Stomach (tissue), 9 donors: ENCODE results near the gene TMEM187. TPM values are rescaled to one million over a fixed set of nuclear protein-coding genes. Genes with fewer than 3 reads are reported as not detected.

Source experiments
- DNase-seq, 2 donors: peaks; one replicate each; pipeline versions ENCODE4 v3.0.0 to v3.0.0-alpha.2; 2013 to 2019
- H3K27ac ChIP-seq, 5 donors: fragments of 200-600 bp in 4 of 5; sonication (generic) in 4 of 5; one replicate each; pipeline ENCODE4 v1.5.1; 2013 to 2019; ENCODE audit warnings: mild to moderate bottlenecking in 1 of 5, moderate library complexity in 1 of 5
- H3K27me3 ChIP-seq, 3 donors: fragments of 200-600 bp; sonication (generic); one replicate each; pipeline ENCODE4 v1.5.1; 2017 to 2019; ENCODE audit warnings: mixed run types in 1 of 3
- H3K36me3 ChIP-seq, 4 donors: fragments of 200-600 bp; sonication (generic); 1 replicate in 3 of 4; 2 replicates in 1 of 4; pipeline ENCODE4 v1.5.1; 2016 to 2019
- H3K4me1 ChIP-seq, 4 donors: fragments of 200-600 bp; sonication (generic); one replicate each; pipeline ENCODE4 v1.5.1; 2016 to 2019
- H3K4me3 ChIP-seq, 4 donors: fragments of 200-600 bp; sonication (generic) in 3 of 4; one replicate each; pipeline ENCODE4 v1.5.1; 2016 to 2019; ENCODE audit warnings: mild to moderate bottlenecking in 1 of 4
- H3K9me3 ChIP-seq, 4 donors: fragments of 200-600 bp; sonication (generic); one replicate each; pipeline ENCODE4 v1.5.1; 2016 to 2019
- EP300 ChIP-seq: sonication (generic); formaldehyde crosslinking; IDR thresholded peaks from one replicate; pipeline ENCODE4 v1.6.1; 2017; ENCODE audit warnings: antibody characterized with exemption
- POLR2A ChIP-seq, 4 donors: fragments of 450-650 bp; IDR thresholded peaks; one replicate each; pipeline ENCODE4 v1.6.1; 2016; ENCODE audit warnings: antibody characterized with exemption in 4 of 4, control low read depth in 2 of 4, mild to moderate bottlenecking in 1 of 4, moderate library complexity in 1 of 4
- POLR2AphosphoS5 ChIP-seq, 3 donors: sonication (generic); formaldehyde crosslinking; IDR thresholded peaks; one replicate each; pipeline ENCODE4 v1.6.1; 2016; ENCODE audit warnings: antibody characterized with exemption in 3 of 3
- WGBS, 5 donors: extraction: QIAGEN DNeasy Blood & Tissue Kit in 3 of 5; methylation state at CpG; one replicate each; pipeline versions ENCODE4 v1.1.5 to v1.1.7; 2013 to 2018; 5-methylcytosine and 5-hydroxymethylcytosine counted together
- intact Hi-C: fragments of 100-400 bp; cut with DNase I; formaldehyde crosslinking; loops from one replicate; pipeline ENCODE4 v1.15.1; 2023; ENCODE audit warnings: low total_unique reads
- polyA plus RNA-seq, 3 donors: library from polyadenylated mRNA; stranded (reverse); fragments of 200-250 nt; gene quantifications; one replicate each; pipeline ENCODE4 v1.2.3, GENCODE V29; 2013
- total RNA-seq, 5 donors: library from RNA; depleted of rRNA; stranded (reverse); fragments of >200 nt; gene quantifications; one replicate each; pipeline versions ENCODE4 v1.1.0 to v1.2.3, GENCODE V29; 2014 to 2016
- TF ChIP-seq, protein P1 (sequence below), 7 experiments: fragments of 450-650 bp in 4 of 7; fragments of 200-600 bp in 3 of 7; sonication (generic) in 3 of 7; IDR thresholded peaks; one replicate each; pipeline ENCODE4 v1.5.1; 2016 to 2019; ENCODE audit warnings: antibody characterized with exemption in 7 of 7, control low read depth in 2 of 7, mild to moderate bottlenecking in 1 of 7
- donor health status: healthy with polysubstance abuse.
- donor health status: Bipolar disorder and iron deficiency.
- donor health status: healthy.

TMEM187 gene
- total and polyA plus RNA-seq, 8 donors: 0.89 to 16.2 (median 4.6) TPM; not detected in 1

DNA sequence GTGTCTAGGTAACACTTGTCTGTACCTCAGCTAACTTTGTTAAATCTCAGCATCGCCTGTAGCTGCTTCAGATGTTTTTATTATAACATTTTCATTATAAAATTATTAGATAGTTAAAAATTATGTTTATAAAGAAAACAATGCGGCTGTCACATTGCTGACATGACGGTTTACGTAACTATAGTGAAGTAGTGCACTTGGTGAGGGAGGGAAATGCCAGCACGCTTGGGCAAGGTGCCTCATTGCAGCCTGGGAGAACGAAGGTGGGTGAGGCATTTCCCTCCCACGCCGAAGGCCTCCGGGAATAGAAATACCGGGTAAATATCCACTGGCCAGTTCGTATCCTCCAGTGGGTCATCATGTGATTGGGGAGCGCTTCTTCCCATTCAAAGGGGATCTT lies 15.9 kb downstream of the TMEM187 start:
- WGBS, 5 donors: 84 to 88% (median 86%) methylated on average over 9 to 12 of the region's 12 CpGs
- TF ChIP-seq, protein P1, sequence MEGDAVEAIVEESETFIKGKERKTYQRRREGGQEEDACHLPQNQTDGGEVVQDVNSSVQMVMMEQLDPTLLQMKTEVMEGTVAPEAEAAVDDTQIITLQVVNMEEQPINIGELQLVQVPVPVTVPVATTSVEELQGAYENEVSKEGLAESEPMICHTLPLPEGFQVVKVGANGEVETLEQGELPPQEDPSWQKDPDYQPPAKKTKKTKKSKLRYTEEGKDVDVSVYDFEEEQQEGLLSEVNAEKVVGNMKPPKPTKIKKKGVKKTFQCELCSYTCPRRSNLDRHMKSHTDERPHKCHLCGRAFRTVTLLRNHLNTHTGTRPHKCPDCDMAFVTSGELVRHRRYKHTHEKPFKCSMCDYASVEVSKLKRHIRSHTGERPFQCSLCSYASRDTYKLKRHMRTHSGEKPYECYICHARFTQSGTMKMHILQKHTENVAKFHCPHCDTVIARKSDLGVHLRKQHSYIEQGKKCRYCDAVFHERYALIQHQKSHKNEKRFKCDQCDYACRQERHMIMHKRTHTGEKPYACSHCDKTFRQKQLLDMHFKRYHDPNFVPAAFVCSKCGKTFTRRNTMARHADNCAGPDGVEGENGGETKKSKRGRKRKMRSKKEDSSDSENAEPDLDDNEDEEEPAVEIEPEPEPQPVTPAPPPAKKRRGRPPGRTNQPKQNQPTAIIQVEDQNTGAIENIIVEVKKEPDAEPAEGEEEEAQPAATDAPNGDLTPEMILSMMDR (IDR thresholded peaks at IDR 0.05): no peak
- TF ChIP-seq EP300 (no peak), POLR2A (IDR thresholded peaks at IDR 0.05) (no peak), POLR2AphosphoS5 (IDR thresholded peaks at IDR 0.05) (no peak)
- peaks cover 0 to 23% (median 8%) of the 10 kb centered on the region in 4 donors for H3K4me1 ChIP-seq
- no peaks in the 10 kb centered on the region for H3K9me3 ChIP-seq
- H3K4me3 ChIP-seq: no peak overlapping the region
- no peak for DNase-seq
- H3K36me3 ChIP-seq: no peaks in the 10 kb centered on the region
- intact Hi-C loops: no loop called here
- peaks cover 0 to 7% (median 0%) of the 10 kb centered on the region in 3 donors for H3K27me3 ChIP-seq
- no peak overlapping the region for H3K27ac ChIP-seq

DNA sequence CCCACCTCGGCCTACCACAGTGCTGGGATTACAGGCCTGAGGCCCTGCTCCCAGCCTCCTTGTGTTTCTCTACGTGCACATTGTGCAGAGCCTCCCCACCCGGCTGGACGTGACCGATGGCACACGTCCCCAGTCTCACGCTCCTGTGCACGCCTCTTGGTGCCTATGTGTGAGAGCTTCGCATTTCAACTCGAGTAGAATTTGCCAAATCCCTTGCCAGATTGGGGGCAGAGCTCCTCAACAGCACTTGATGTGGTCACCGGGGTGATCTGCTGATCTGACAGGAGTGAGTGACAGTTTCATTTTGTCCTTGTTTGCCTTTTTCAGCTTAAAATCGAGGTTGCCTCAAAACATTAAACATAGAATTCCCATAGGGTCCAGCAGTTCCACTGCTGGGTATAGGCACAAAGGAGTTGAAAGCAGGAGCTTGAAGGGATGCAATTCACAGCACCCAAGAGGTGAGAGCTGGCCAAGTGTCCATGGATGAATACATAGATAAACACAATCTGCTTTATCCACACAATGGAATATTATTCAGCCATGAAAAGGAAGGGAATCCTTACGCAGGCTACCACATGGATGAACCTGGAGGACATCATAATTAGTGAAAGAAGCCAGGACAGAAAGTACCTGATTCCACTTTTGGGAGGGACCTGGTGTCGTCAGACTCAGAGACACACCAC lies 17.6 kb downstream of the TMEM187 start:
- H3K27me3 ChIP-seq: peaks cover 0 to 12% (median 0%) of the 10 kb centered on the region in 3 donors
- H3K4me3 ChIP-seq: no peak overlapping the region
- no peak for DNase-seq
- WGBS, 5 donors: 87 to 94% (median 89%) methylated on average over 10 to 14 of the region's 14 CpGs
- H3K36me3 ChIP-seq: no peaks in the 10 kb centered on the region
- TF ChIP-seq POLR2A (IDR thresholded peaks at IDR 0.05) (no peak), EP300 (no peak), POLR2AphosphoS5 (IDR thresholded peaks at IDR 0.05) (no peak)
- TF ChIP-seq, protein P1 (IDR thresholded peaks at IDR 0.05): no peak
- H3K27ac ChIP-seq: no peak overlapping the region
- intact Hi-C loops: no loop called here
- H3K9me3 ChIP-seq: no peaks in the 10 kb centered on the region
- H3K4me1 ChIP-seq: peaks cover 0 to 10% (median 3%) of the 10 kb centered on the region in 4 donors

DNA sequence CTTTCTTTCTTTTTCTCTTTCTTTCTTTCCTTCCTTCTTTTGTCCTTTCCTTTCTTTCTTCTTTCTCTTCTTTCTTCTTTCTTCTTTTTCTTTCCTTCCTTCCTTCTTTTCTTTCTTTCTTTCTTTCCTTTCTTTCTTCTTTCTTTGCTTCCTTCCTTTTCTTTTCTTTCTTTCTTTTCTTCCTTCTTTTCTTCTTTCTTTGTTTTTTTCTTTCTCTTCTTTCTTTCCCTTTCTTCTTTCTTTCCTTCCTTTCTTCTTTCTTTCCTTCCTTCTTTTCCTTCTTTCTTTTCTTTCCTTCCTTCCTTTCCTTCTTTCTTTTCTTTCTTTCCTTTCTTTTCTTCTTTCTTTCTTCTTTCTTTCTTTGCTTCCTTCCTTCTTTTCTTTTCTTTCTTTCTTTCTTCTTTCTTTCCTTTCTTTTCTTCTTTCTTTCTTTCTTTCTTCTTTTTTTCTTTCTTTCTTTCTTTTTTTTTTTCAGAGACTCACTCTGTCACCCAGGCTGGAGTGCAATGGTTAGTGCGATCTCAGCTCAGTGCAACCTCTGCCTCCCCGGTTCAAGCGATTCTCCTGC lies 18.5 kb downstream of the TMEM187 start:
- Histone ChIP-seq H3K27ac (no peak overlapping the region), H3K4me1 (peaks cover 0 to 4% (median 0%) of the 10 kb centered on the region in 4 donors), H3K36me3 (no peaks in the 10 kb centered on the region), H3K4me3 (no peak overlapping the region), H3K27me3 (peaks cover 0 to 12% (median 0%) of the 10 kb centered on the region in 3 donors), H3K9me3 (no peaks in the 10 kb centered on the region)
- 95 to 100% (median 97%) methylated on average over 3 of the region's 3 CpGs for WGBS, 5 donors
- intact Hi-C loops: no loop called here
- TF ChIP-seq, protein P1 (IDR thresholded peaks at IDR 0.05): no peak
- no peak for TF ChIP-seq EP300
- TF ChIP-seq POLR2A (IDR thresholded peaks at IDR 0.05): no peak
- TF ChIP-seq POLR2AphosphoS5 (IDR thresholded peaks at IDR 0.05): no peak
- no peak for DNase-seq

DNA sequence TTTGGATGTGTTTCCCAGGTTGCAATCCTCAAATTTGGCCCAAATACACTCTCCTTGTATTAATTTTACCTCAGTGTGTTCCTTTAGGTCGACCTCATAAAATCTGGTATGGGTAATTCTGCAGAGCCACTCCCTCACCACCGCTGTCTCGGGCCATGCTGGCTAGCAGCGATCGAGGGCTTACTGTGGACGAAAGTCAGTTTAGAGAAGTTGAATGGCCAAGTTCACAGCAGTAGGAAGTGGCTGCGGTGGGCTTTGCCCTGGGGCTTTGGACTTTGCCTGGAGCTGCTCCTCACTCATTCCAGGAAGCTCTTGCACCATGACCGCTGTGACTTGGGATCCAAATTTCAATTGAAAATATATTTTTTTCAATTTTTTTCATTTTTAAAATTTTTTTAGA lies 19.6 kb downstream of the TMEM187 start:
- Histone ChIP-seq H3K9me3 (no peaks in the 10 kb centered on the region), H3K4me3 (no peak overlapping the region), H3K4me1 (no peaks in the 10 kb centered on the region), H3K36me3 (no peaks in the 10 kb centered on the region), H3K27ac (no peak overlapping the region), H3K27me3 (peaks cover 0 to 12% (median 0%) of the 10 kb centered on the region in 3 donors)
- TF ChIP-seq POLR2A (IDR thresholded peaks at IDR 0.05): no peak
- TF ChIP-seq POLR2AphosphoS5 (IDR thresholded peaks at IDR 0.05): no peak
- TF ChIP-seq, protein P1 (IDR thresholded peaks at IDR 0.05): no peak
- intact Hi-C loops: no loop called here
- no peak for DNase-seq
- 77 to 89% (median 84%) methylated on average over 7 to 8 of the region's 8 CpGs for WGBS, 5 donors
